Medulla oblongata (tissue), 1 donor: ENCODE results near the gene VCAN.

Source experiments
- DNase-seq: peaks from one replicate; pipeline ENCODE4 v3.0.0-alpha.2; 2015; ENCODE audit errors: extremely low spot score

Gene VCAN

DNA sequence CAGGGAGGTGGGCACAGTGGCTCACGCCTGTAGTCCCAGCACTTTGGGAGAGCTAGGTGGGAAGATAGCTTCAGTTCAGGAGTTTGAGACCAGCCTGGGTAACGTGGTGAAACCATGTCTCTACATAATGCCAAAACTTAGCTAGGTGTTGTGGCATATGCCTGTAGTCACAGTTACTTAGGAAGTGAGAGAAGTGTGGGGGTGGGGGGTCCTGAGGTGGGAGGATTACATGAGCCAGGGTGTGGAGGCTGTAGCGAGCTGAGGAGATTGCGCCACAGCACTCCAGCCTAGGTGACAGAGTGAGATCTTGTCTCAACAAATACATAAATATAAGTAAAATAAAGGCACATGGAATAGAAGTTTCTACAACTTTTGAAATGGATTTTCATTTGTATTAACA, 23.1 kb downstream of the VCAN start:
- DNase-seq: no peak

DNA sequence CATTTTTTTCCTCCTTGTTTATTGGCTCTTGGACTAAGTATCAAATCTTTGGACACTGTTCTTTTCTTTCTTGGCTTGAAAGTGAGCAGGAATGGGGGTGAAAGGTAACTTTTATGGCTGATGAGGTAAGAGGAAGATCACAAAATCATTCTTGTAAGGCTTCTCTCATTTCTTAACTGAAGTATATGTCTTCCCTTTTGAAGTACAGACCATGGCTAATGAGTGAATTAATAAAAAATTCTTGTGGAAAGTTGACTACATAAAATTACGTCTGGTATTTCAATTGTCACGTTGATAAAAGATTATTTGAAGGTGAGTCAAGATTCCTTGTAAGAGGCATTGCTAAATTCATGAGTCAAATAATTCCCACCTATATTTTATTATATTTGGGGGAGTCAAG, 25.1 kb downstream of the VCAN start:
- no peak for DNase-seq

DNA sequence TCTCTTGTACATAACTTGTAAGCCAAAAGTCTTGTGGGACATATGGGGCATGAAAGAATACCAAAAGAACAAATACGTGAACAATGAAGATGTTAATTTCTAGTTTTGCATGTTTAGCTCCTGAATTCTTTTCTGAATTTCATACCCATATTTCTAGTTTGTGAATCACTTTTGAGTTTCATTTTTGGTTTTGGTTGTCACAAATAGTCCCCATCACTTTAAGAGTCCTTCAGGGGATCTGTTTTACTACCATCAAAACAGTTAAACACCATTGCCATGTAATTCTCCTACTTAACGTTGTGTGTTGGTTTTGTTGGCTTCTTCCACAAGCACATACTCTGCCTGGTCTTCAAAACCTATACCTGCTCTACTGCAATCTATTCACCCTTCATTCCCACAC, 27.0 kb downstream of the VCAN start:
- DNase-seq: no peak

DNA sequence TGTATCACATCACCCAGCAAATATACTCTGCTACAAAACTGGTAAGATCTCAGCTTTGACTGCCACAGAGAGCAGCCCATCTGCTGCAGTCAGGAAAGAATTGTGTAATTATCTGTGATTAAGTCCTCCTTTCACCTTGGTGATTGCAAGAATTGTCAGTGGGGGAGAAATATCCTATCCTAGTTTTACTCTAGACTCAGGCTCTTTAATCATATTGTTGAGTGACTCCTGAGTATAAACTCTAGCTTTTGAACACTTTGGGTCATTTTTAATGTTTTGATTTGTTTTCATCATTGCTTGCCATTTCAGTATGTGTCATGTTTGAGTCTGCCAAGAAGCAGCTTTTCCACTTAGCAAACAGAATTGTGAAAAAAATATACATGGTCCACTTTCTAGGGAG, 32.1 kb downstream of the VCAN start:
- DNase-seq: no peak

DNA sequence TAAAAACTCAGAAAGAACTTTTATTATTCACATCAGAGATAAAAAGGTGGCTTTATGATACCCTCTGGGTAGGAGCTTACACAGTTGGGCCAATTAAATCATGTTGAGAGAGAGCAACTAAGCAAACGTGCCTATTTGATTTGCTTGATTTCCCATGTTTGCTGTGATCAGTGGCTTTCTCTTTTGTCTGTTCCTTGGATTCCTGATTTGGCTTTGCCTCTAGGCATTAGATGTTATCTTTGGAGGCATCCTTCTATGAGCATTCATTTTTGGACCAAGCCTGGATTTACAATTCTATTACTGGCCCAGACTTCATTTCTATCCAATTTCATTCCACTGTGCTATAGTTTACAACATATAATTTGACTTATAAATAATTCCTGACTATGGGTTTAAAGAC, 35.9 kb downstream of the VCAN start:
- DNase-seq: no peak

DNA sequence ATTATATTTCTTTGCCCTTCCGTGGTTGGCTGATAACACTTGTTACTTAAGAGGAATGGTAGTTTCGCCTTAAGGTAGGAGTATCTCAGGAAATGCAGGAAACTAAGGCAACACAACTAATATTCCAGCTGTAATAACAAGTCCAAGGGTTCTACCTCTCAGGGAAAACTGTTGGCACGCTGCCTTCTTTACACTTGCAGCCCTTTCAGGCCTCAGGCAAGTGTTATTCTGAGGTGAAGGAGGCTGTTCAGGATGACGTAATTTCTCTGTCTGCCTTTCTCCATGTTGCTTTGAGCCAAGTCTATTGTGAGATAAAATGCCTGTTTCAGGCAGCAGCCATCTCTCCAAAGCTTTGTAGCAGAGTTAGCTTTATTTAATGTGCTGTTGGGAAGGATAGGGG, 38.0 kb downstream of the VCAN start:
- DNase-seq: peak; percentile 39

DNA sequence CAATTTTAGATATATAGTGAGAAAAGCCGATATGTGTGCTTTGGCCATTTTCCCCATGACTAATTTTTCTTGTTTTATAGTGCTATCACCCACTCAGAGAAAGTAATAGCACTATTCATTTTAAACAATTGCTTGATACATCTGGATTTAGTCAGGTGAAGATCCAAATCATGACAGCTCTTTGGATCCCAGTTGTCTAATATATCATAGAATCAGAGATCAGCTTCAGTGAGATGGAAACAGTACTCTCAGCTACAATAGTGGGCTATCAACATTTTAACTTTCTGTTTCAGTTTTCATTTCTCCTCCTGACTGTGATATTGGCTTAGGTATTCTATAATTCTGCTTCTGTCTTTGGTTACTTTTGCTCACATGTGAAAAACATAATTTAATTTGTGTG, 38.7 kb downstream of the VCAN start:
- DNase-seq: no peak

DNA sequence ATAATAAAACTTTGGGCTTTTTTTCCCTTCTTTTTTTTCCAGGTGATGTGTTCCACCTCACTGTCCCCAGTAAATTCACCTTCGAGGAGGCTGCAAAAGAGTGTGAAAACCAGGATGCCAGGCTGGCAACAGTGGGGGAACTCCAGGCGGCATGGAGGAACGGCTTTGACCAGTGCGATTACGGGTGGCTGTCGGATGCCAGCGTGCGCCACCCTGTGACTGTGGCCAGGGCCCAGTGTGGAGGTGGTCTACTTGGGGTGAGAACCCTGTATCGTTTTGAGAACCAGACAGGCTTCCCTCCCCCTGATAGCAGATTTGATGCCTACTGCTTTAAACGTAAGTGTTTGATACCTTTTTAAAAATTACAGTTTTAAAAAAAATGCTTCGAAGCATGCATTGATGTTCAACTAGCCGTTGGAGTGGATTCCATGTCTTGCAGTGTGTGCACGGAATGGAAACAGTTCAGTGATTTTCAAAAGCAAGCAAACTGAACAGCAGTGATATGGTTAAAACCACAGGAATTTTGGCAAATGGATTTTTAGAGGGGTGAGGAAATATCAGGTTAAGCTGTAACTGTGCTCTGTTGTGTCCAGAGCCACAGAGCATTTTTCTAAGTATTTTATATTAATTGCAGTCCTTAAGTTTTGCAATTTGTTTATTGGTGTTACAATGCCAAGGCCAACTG, 40.7 kb downstream of the VCAN start:
- DNase-seq: no peak

DNA sequence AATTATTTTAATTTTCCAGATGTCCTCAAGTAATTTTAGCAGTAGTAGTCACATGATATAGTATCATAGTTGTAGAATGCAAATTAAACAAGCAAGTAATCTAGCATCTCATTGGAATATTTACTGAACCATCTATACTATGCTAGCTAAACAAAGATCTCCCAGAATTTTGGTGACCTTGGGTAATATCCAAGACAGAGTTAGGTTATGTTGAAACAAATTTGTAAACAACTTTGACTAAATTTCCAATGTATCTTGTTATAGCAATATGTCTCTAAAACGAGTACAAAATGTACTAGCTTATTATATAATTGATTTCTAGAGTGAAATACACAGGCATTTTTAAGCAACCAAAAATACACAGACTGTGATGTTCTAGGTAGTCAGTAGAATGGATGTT, 41.5 kb downstream of the VCAN start:
- no peak for DNase-seq

DNA sequence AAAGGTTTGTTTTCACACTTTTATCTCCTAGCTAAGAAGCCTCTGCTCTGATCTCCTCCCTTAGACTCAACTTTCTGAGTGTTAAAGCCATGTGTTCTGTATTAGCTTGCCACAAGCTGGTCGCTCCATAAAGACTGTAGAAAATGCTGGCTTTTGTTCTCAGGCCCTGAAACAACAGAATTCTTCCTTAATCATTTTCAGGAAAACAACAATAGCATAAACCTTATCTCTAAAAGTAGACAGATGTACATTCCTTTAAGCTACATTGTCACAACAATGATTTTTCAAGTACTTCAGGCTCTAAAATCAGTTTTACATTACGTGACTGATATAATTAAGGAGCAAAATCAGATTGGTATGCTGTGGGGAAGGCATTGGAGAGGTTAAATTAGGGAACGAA, 41.9 kb downstream of the VCAN start:
- DNase-seq: no peak

DNA sequence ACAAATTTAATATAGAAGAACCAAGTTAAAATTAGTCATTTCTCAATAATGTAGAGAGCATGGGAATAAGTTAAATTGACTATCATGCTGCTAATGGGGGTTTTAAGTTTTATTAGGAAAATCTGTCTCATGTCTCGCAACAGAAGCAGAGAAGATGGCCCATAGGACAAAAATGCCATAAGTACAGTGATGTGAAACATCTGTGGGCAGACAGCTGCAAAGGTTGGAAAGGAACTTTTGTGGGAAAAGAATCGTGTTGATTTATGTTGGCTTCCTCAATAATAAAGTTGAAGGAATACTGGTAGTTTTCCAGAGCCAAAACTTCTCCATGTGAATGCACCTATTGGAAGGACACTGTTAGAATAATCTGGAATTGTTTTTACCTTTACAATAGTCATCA, 44.8 kb downstream of the VCAN start:
- DNase-seq: no peak

DNA sequence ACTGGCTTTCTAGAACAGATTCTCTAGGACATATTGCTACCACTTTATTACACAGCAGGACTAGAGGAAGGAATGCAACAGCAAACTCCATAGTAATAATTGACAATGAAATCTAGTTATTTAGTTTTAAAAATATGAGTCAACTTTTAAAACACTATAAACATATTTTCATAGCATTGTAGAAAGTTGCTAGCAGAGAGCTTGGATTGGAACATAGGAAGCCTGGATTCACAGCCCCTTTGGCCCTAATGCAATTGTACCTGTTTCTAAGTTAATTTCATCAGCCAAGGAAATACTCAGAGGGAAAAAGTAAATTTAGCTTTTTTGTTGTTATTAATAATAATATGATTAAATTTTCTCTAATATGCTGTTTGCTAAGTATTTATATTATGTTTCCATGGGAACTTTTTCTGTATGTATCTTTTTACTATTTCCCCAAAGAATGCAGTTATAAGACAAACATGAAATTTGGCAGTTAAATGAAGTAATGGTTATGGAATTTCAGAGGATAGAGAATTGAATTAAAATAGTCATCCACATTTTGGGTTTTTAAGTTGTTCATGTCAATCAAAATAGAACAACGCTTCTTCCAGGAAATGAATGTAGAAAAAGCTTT, 45.6 kb downstream of the VCAN start:
- no peak for DNase-seq

DNA sequence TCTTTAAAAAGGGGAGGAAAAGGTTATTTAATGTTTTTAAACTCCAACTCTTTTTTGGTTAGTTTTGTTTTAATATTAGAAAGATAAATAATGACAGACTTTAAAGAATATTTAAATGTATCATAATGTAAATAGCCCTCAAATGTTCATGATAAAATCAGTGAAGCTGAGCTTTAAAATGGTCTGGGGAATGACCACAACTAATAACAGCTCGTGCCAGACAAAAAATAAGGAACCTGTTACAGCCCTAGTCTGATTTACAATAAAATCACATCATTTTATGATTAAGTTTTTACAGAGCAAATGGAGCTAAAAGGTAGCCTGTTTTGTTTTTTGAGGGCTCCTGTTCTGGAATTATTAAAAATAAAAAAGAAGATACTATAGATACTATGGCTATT, 46.1 kb downstream of the VCAN start:
- DNase-seq: no peak

DNA sequence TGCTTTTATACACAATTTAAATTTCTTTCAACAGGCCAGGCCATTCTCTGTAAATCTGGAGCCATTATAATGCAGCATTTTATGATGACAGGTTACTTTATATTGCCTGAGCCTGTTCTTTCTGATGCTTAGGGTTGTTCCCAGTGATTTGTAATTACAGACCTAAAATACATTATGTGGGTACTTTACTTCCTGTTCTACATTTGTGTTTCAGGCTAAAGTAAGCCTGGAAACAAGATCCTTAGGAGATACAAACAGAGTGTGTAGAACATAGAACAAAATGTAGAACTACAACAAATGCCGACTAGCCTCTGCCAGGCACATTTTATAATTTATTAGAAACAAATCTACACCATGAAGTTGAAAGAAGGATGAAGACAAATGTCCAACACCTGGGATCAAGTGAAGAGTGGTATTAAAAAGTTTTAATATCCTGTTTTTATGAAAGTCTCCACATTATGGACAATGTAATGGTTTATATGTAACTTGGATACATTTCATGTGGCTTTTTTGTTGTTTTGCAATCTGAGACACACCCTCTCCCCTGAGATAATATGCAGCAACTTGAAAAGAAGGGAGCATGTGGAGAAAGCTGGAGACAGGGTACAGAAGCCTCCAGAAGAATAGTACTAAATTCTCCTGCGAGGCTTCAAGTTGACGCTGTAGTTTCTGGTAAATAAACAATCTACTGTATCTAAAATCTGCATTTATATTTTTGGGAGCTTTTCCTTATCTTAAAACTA, 46.9 kb downstream of the VCAN start:
- DNase-seq: no peak

DNA sequence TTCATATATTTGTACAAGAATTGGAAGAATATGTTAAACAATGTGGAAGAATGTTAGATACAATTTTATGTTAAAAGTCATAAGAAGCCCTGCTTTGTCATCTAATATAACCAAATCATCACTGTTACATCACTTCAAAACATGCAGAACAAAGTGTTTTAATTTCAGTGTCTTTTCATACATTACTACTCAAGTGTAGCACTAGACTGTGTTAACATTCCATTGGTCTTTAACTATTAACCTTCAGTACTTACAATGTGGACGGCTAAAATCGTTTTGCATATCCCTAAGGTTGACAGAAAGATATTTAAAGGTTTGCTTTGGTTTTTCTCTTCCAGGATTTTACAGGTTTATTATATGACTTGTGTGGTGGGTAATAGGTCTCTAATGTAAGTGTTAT, 50.9 kb downstream of the VCAN start:
- DNase-seq: no peak

DNA sequence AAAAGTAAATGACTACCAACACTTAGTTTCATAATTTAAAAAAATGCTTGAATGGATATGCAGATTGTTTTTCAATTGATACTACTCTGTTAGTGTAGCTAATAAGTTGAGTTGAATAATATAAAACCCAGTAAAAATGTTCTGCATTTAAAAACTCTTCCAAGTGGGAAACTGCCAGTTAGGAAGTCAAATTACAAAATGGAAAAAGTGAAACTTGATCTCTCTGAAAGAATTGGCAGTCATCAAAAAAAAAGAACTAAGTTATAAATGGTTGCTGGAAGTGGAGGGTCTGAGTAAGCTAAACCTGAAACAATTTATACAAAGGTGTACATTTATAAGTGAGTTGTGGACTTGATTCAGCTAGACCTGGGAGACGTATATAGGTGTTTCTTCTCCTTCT, 52.4 kb downstream of the VCAN start:
- DNase-seq: no peak

DNA sequence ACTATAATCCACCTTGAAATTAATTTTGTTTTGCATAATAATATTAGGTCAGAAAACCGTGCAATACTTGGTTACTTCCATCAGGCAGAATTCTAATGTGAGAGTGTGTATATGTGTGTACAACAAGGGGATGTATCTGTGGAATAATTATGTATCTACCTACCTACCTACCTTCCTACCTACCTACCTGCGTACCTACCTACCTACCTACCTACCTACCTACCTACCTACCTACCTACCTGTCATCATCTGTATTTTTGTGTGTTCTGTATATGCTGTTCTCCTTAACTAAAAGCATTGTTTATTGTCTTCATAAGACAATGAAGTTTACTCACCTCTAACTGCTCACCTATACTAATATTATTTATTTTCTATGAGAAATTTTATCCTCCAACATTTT, 52.8 kb downstream of the VCAN start:
- DNase-seq: no peak

DNA sequence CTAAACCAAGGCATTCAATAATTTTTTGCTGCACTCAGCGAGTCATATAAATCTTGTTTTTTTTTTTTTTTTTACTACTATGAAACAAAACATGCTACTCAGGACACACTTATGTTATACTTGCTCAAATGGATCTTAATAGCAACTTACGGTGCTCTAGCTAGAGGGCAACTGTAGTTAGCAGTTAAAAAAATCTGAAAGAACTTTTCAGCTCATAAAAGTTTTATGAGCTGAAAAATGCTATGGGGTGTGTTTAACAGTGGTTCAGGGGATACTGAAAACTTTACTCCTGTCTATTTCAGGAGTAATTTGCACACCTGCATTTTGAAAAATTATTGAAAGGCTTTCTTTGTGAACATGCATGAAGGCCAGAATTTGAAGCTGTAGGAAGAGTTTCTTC, 53.4 kb downstream of the VCAN start:
- no peak for DNase-seq

DNA sequence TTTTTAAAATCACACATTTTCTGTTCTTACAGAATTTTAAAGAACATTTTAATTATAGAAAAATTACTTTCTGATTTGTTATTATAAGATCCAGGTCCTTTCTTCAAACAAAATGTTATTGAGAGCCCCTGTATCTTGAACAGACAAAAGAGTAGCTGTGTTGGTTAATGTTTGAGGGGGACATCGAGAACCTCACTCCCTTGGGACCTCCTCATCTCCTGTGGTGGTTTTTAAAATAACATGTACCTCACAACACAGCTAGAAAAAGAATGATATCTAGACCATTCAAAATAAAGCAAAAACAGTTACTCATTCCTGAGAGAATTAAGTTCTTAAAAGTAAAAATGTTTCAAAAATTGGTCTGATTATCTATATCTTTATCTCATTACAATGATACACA, 54.7 kb downstream of the VCAN start:
- no peak for DNase-seq

DNA sequence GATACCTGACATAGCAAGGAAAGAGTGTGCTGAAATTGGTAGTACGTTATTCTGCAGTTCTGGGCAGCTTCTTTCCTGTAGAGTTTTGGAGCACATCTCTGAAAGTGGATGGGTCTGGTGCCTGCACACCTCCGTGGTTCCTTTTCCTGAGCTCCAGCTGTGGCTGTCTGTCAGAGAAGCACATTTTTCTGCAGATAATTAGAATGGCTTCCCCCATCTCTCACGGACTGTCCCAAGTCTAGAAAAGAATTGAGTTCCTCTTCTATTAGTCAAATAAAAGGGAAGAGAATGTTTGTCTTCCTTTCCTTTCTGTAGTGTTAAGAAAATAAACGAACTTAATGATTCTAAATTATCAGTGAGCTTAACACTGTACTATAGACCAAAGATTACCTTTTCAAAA, 55.7 kb downstream of the VCAN start:
- DNase-seq: no peak

DNA sequence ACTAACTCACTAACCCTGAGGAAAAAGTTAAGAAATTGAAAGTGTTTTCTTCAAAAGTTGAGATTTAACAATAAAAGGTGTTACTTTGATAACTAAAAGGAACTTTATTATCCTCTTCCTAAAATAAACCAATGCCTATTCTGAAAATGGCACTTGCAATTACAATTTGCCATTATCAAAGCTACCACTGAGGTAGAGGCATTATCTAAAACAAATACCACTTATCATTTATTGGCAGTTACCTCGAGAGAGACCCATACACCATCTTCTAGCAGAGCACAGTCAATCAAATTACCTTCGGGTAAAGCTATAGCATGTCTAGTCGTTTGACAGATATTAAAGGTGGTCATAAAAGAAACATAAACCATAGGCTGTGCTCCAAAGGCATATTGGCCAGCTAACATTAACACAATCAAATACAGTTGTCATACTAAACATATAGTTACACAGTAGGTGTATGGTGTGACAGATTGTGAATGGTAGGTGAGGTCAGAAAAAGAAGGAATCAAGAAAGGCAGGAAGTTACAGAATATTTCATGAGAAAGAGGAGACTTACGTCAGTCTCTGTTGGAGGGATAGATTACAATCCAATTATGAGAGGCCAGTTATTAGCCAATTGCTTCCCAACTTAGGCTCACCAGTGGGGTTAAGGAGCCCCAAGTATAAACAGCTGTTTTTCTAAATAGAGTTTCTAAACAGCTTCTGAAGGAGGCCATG, 56.3 kb downstream of the VCAN start:
- DNase-seq: no peak

DNA sequence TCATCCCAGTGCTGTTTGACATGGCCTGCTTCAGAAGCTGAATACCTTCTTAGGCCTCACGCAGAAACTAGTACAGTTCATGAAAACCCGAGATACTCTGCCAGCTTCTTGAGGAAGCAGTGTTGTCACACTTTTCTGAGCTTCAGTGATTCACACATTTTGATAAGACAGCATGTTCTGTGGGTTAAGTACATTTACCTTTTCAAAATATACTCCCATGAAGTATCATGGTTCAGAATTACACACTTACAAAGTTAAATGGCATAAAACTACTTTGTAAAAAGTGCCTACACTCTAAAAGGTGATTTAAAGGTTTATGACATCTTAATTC, 56.9 kb downstream of the VCAN start:
- no peak for DNase-seq

DNA sequence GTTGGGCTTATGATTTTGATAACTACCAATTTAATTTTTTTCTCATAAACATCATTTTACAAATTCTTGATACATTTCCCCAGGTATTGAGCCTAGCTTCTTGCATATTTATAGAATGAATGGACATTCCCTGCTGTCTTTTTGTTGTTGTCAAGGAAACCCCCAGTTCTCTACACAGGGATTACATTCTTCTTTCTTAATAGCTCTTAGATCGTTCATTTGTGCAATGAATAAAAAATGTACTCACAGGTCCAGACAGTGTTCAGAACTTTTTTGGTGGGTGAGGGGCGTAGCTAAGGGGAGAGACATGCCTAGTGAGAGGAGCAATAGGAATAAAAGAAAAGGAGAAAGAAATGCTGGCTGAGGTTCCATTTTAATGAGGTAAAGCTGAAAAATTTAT, 58.6 kb downstream of the VCAN start:
- peak; percentile 41 for DNase-seq
